K562 (cell line): ENCODE measurements around the gene IRF1.

Experiments
- CTCF ChIP-seq, 3 experiments: IDR thresholded peaks in 2 of 3; conservative IDR thresholded peaks in 1 of 3; 2 replicates each; pipeline ENCODE4 v1.5.1; 2011 to 2012; ENCODE audit warnings: low read length in 3 of 3, mild to moderate bottlenecking in 3 of 3, control low read depth in 2 of 3, improper control_type of control experiment in 1 of 3, inconsistent platforms in 1 of 3, low read depth in 1 of 3, mixed read lengths in 1 of 3, moderate library complexity in 1 of 3; ENCODE audit not compliant: insufficient read depth in 2 of 3
- MAFK ChIP-seq: IDR thresholded peaks from 2 replicates; pipeline ENCODE4 v1.6.1; 2011; ENCODE audit warnings: low read length, improper control_type of control experiment
- NR2C1 ChIP-seq, 2 experiments: fragments of 450-650 bp; IDR thresholded peaks; 2 replicates each; pipeline ENCODE4 v1.6.1; 2017; ENCODE audit warnings: mild to moderate bottlenecking in 2 of 2, antibody characterized with exemption in 1 of 2, inconsistent platforms in 1 of 2, missing compliant biosample characterization in 1 of 2, missing genetic modification characterization in 1 of 2
- ZZZ3 ChIP-seq: fragments of 450-650 bp; IDR thresholded peaks from 2 replicates; pipeline ENCODE4 v1.6.1; 2016; ENCODE audit warnings: antibody characterized with exemption, mild to moderate bottlenecking, moderate library complexity
- TF ChIP-seq, protein P1 (sequence below): fragments of 200-600 bp; sonication (generic); IDR thresholded peaks from one replicate; pipeline ENCODE4 v1.6.1; 2012; ENCODE audit warnings: mild to moderate bottlenecking, low read depth, low read length, inconsistent platforms
- TF ChIP-seq, protein P2 (sequence below): sonication (generic); formaldehyde crosslinking; IDR thresholded peaks from 2 replicates; pipeline ENCODE4 v1.8.0; 2022; ENCODE audit warnings: mild to moderate bottlenecking, missing genetic modification reagents

DNA sequence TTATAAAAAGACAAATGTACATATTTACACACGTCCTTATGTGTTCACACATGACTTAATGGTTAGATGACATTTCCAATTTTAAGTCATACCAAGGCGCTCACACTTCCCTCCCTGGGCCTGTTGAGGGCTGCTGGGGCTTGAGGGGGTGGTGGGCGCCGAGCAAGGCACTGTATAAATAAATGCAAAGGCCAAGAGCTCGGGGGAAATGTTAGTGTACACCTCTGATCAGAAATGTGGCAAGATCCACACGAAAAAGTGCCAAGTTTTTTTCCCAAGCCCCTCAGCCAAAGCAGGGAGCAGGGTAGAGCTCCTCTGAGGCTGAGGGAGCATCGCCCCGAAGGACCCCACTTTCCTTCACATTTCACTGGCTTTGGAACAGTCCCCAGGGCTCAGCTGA, 7.5 kb downstream of the IRF1 start:
- TF ChIP-seq, protein P1, sequence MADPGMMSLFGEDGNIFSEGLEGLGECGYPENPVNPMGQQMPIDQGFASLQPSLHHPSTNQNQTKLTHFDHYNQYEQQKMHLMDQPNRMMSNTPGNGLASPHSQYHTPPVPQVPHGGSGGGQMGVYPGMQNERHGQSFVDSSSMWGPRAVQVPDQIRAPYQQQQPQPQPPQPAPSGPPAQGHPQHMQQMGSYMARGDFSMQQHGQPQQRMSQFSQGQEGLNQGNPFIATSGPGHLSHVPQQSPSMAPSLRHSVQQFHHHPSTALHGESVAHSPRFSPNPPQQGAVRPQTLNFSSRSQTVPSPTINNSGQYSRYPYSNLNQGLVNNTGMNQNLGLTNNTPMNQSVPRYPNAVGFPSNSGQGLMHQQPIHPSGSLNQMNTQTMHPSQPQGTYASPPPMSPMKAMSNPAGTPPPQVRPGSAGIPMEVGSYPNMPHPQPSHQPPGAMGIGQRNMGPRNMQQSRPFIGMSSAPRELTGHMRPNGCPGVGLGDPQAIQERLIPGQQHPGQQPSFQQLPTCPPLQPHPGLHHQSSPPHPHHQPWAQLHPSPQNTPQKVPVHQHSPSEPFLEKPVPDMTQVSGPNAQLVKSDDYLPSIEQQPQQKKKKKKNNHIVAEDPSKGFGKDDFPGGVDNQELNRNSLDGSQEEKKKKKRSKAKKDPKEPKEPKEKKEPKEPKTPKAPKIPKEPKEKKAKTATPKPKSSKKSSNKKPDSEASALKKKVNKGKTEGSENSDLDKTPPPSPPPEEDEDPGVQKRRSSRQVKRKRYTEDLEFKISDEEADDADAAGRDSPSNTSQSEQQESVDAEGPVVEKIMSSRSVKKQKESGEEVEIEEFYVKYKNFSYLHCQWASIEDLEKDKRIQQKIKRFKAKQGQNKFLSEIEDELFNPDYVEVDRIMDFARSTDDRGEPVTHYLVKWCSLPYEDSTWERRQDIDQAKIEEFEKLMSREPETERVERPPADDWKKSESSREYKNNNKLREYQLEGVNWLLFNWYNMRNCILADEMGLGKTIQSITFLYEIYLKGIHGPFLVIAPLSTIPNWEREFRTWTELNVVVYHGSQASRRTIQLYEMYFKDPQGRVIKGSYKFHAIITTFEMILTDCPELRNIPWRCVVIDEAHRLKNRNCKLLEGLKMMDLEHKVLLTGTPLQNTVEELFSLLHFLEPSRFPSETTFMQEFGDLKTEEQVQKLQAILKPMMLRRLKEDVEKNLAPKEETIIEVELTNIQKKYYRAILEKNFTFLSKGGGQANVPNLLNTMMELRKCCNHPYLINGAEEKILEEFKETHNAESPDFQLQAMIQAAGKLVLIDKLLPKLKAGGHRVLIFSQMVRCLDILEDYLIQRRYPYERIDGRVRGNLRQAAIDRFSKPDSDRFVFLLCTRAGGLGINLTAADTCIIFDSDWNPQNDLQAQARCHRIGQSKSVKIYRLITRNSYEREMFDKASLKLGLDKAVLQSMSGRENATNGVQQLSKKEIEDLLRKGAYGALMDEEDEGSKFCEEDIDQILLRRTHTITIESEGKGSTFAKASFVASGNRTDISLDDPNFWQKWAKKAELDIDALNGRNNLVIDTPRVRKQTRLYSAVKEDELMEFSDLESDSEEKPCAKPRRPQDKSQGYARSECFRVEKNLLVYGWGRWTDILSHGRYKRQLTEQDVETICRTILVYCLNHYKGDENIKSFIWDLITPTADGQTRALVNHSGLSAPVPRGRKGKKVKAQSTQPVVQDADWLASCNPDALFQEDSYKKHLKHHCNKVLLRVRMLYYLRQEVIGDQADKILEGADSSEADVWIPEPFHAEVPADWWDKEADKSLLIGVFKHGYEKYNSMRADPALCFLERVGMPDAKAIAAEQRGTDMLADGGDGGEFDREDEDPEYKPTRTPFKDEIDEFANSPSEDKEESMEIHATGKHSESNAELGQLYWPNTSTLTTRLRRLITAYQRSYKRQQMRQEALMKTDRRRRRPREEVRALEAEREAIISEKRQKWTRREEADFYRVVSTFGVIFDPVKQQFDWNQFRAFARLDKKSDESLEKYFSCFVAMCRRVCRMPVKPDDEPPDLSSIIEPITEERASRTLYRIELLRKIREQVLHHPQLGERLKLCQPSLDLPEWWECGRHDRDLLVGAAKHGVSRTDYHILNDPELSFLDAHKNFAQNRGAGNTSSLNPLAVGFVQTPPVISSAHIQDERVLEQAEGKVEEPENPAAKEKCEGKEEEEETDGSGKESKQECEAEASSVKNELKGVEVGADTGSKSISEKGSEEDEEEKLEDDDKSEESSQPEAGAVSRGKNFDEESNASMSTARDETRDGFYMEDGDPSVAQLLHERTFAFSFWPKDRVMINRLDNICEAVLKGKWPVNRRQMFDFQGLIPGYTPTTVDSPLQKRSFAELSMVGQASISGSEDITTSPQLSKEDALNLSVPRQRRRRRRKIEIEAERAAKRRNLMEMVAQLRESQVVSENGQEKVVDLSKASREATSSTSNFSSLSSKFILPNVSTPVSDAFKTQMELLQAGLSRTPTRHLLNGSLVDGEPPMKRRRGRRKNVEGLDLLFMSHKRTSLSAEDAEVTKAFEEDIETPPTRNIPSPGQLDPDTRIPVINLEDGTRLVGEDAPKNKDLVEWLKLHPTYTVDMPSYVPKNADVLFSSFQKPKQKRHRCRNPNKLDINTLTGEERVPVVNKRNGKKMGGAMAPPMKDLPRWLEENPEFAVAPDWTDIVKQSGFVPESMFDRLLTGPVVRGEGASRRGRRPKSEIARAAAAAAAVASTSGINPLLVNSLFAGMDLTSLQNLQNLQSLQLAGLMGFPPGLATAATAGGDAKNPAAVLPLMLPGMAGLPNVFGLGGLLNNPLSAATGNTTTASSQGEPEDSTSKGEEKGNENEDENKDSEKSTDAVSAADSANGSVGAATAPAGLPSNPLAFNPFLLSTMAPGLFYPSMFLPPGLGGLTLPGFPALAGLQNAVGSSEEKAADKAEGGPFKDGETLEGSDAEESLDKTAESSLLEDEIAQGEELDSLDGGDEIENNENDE, result no peak
- no peak for TF ChIP-seq CTCF (IDR thresholded peaks at IDR 0.05 in 2 of 3, conservative IDR thresholded peaks at IDR 0.05 in 1 of 3; ENCODE audit: insufficient read depth in 2 of 3, low read depth in 1 of 3, low read length in 3 of 3)
- TF ChIP-seq, protein P2, sequence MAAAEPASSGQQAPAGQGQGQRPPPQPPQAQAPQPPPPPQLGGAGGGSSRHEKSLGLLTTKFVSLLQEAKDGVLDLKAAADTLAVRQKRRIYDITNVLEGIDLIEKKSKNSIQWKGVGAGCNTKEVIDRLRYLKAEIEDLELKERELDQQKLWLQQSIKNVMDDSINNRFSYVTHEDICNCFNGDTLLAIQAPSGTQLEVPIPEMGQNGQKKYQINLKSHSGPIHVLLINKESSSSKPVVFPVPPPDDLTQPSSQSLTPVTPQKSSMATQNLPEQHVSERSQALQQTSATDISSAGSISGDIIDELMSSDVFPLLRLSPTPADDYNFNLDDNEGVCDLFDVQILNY, result no peak
- no peak for TF ChIP-seq NR2C1 (IDR thresholded peaks at IDR 0.05)
- no peak for TF ChIP-seq NR2C1 (tag; IDR thresholded peaks at IDR 0.05)
- TF ChIP-seq ZZZ3, result no peak
- TF ChIP-seq MAFK, result no peak
